T-helper 22 cell (primary cell): ENCODE measurements around the gene LPCAT1.
"Not testable (repeated sequence)": the region's sequence is repeated elsewhere in the genome, so short reads cannot be mapped to it uniquely, and the experiment has no call there.

ENCODE experiments used
- DNase-seq: peaks from one replicate; pipeline ENCODE4 v3.0.0-alpha.2; 2020; ENCODE audit warnings: low read depth

Gene LPCAT1

GRCh38 chr5:1464511-1464910 lies 59.2 kb downstream of the LPCAT1 start:
- DNase-seq = no peak

GRCh38 chr5:1464096-1464446 lies 59.7 kb downstream of the LPCAT1 start:
- DNase-seq = no peak

GRCh38 chr5:1463326-1464095 lies 60.2 kb downstream of the LPCAT1 start:
- no peak for DNase-seq

GRCh38 chr5:1462358-1462757 lies 61.4 kb downstream of the LPCAT1 start:
- no peak for DNase-seq

- DNase-seq = no peak
Observed at GRCh38 chr5:1461396-1461795, 62.4 kb downstream of the LPCAT1 start.

GRCh38 chr5:1460054-1460682 lies 63.6 kb downstream of the LPCAT1 start:
- no peak for DNase-seq

GRCh38 chr5:1459435-1459834 lies 64.3 kb downstream of the LPCAT1 start:
- DNase-seq = not testable (repeated sequence)

- not testable (repeated sequence) for DNase-seq
Observed at GRCh38 chr5:1456110-1456881, 67.5 kb downstream of the LPCAT1 start.

GRCh38 chr5:1453613-1454012 lies 70.1 kb downstream of the LPCAT1 start:
- DNase-seq = no peak

- no peak for DNase-seq
Observed at GRCh38 chr5:1449081-1449630, 74.6 kb downstream of the LPCAT1 start.

- DNase-seq = no peak
Observed at GRCh38 chr5:1448511-1449011, 75.2 kb downstream of the LPCAT1 start.

GRCh38 chr5:1447671-1448361 lies 75.9 kb downstream of the LPCAT1 start:
- no peak for DNase-seq

- DNase-seq = no peak
Observed at GRCh38 chr5:1446602-1447343, 77.0 kb downstream of the LPCAT1 start.

- no peak for DNase-seq
Observed at GRCh38 chr5:1445689-1446601, 77.8 kb downstream of the LPCAT1 start.

- DNase-seq = no peak
Observed at GRCh38 chr5:1445313-1445688, 78.5 kb downstream of the LPCAT1 start, which contains the start of gene SLC6A3. SLC6A3 (minus strand) TSS chr5:1445440; CDS start chr5:1443197, 2,243 bp downstream.

- no peak for DNase-seq
Observed at GRCh38 chr5:1444361-1445189, 79.2 kb downstream of the LPCAT1 start.

GRCh38 chr5:1443991-1444360 lies 79.8 kb downstream of the LPCAT1 start:
- DNase-seq = no peak

- DNase-seq = no peak
Observed at GRCh38 chr5:1443171-1443570, 80.6 kb downstream of the LPCAT1 start.
